Measurements from ENCODE around the gene COL28A1.

DNA sequence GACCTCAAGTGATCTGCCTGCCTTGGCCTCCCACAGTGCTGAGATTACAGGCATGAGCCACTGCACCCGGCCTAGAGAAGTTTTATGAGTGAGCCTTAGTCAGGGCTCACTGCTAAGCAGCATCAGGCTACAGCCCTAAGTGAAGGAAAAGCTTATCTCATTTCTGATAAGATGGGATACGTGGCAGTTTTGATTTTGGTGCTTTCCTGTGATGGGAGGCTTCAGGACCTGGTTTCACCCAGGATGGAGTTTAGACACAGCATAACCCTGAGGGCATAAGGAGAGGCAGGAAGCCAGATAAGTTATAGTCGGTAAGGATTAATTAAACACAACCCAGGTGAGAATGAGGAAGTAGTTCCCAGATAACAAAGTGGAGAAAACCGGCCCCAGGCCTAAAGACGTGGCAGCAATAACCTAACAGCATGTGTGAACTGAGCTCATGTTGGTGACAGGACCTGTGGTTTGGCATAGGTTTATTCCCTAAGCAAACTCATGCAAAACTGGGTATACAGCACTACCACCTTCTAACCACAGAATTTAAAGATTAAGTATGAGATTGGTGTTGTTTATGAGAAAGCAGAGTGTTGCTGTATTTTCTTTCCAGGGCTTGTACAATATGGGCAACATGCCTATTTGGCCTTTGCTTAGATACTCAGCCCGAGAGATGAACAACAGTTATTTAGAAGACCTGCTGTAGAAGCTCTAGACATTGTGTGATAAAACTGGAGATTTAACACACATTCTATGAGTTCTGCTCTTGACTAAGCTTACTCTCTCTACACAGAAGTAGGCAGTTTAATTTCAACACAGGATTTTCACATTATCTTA lies 119.4 kb downstream of the COL28A1 start:
- no peak for TF ChIP-seq POLR2AphosphoS5 (IDR thresholded peaks at IDR 0.05; ENCODE audit: borderline replicate concordance, low read depth, low read length)
- TF ChIP-seq EZH2 (IDR thresholded peaks at IDR 0.05): no peak

All from SK-N-MC (cell line).